Fibroblast of mammary gland (primary cell): ENCODE data around the gene ROBO3.

Source experiments
- DNase-seq: peaks from one replicate; pipeline ENCODE4 v3.0.0-alpha.2; 2010; ENCODE audit warnings: low read depth
- H3K4me3 ChIP-seq: 2 replicates; pipeline ENCODE4 v1.5.1; 2011; ENCODE audit warnings: low read depth, mild to moderate bottlenecking, low read length, moderate library complexity; ENCODE audit not compliant: control insufficient read depth
- TF ChIP-seq, protein P1 (sequence below): conservative IDR thresholded peaks from 2 replicates; pipeline ENCODE4 v1.5.1; 2011; ENCODE audit warnings: low read depth, low read length, inconsistent platforms; ENCODE audit not compliant: control insufficient read depth, insufficient read depth

Gene ROBO3

DNA sequence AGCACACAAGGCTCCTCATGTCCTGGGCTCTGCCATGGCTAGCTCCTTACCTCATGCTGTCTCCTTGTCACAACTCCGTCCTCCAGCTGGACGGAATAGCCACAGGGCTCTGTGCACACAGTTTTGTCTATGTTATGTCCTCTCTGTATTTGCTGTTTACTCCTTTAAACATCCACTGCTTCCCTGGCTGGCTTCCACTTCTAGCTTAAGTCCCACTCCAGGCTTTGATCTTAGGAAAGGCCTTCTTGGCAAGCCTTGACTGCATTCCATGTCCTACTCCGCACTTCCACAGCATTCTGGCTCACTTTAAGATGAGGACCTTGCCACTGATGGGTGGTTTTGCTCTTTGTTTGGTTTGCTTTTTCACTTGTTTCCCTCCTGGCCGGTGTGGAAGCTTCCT lies 22.9 kb upstream of the ROBO3 start:
- no peak overlapping the region for H3K4me3 ChIP-seq
- TF ChIP-seq, protein P1, sequence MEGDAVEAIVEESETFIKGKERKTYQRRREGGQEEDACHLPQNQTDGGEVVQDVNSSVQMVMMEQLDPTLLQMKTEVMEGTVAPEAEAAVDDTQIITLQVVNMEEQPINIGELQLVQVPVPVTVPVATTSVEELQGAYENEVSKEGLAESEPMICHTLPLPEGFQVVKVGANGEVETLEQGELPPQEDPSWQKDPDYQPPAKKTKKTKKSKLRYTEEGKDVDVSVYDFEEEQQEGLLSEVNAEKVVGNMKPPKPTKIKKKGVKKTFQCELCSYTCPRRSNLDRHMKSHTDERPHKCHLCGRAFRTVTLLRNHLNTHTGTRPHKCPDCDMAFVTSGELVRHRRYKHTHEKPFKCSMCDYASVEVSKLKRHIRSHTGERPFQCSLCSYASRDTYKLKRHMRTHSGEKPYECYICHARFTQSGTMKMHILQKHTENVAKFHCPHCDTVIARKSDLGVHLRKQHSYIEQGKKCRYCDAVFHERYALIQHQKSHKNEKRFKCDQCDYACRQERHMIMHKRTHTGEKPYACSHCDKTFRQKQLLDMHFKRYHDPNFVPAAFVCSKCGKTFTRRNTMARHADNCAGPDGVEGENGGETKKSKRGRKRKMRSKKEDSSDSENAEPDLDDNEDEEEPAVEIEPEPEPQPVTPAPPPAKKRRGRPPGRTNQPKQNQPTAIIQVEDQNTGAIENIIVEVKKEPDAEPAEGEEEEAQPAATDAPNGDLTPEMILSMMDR = no peak
- no peak for DNase-seq

DNA sequence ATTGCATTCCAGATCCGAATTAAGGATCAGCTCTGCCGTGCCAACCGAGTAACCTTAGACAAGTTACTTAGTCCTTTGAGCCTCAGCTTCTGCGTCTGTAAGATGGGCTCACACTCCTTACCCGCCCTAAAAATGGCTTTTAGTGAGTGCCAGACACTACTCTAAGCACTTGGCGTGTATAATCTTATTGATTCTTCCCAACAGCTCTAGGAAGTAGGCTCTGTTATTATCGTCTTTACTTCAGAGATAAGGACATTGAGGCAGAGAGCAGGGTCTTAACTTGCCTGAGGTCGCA lies 21.7 kb upstream of the ROBO3 start:
- DNase-seq = no peak
- TF ChIP-seq, protein P1 = no peak
- H3K4me3 ChIP-seq = no peak overlapping the region

DNA sequence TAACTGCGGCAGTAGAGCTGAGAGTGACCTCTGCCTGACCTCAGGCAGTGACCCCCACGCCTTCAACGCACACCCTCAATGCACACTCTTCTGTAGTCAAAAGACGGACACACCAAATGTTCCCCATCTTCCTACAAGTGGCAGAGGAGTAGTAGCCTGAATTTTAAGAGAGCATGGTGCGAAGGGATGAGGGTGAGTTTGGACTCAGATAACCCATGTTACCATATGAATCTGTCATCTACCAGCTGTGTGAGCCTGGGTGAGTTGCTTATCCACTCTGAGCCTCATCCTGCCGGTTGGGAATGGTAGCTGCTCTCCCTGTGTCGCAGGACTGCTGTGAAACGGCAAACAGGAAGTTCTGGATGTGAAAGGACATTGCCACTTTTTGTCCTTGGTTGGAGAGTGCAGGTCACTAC lies 20.6 kb upstream of the ROBO3 start:
- no peak for DNase-seq
- TF ChIP-seq, protein P1 = no peak
- no peak overlapping the region for H3K4me3 ChIP-seq

DNA sequence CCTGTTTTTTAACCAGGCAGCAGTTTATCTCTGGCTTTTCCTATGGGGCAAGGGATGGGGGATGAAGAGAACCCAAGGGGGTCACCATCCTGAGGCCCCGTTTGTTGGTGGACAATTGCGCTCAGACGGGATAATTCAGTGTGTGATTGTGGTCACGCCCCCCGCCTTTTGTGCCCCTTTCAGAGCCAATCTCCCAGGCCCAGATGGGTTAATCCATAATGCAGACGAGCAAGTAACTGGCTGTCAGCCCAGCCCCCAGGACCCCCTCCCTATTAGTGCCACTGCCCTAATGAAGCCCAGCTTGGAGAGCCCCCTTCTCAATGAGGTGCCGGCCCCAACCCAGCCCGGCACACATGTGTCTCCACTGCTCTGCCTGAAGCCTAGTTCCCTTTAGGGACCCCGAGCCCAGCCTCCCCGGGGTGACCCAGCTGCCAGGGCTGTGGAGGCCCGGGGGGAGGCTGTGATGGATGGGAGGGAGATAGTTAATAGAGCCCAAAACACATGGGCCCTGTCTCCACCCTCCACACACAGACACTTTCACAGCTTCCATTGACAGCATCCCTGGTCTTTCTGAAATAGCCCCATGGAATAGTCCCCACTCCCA lies 19.1 kb upstream of the ROBO3 start:
- no peak overlapping the region for H3K4me3 ChIP-seq
- no peak for DNase-seq
- TF ChIP-seq, protein P1 = no peak

DNA sequence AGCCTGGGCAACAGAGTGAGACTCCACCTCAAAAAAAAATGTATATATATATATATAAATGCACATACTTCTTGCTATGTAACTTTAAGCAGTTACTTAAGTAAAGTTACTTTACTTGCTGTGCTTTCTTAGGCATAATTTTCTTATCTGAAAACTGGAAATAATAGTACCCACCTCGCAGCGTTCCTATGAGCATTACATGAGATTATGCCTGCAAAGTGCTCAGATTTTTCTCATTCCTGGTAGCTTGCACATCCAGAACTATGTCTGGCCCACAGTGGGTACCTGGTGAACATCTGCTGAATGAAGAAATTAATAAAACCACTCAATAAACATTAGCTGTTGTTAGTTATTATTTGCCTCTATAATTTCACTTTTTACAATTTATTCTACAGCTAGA lies 6.1 kb upstream of the ROBO3 start:
- TF ChIP-seq, protein P1 = no peak
- no peak overlapping the region for H3K4me3 ChIP-seq
- no peak for DNase-seq

DNA sequence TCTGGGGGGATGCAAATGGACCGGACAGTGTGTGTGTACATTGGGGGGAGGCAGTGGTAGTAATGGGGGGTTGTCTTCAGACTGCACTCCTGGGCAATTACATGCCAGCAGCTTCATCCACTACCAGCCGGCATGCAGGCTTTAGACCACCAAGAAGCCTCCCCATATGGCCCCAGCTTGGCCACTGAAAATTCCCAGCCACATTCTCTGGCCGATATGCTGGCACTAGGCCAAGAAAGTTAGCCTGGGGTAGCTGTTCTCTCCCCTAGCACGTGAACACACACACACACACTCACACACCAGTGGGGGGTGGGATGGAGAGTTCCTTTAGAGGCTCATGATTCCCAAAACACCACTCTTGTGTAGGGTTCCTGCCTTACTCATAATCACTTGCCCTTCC lies 3.6 kb upstream of the ROBO3 start:
- DNase-seq = no peak
- TF ChIP-seq, protein P1 = no peak
- H3K4me3 ChIP-seq = no peak overlapping the region

DNA sequence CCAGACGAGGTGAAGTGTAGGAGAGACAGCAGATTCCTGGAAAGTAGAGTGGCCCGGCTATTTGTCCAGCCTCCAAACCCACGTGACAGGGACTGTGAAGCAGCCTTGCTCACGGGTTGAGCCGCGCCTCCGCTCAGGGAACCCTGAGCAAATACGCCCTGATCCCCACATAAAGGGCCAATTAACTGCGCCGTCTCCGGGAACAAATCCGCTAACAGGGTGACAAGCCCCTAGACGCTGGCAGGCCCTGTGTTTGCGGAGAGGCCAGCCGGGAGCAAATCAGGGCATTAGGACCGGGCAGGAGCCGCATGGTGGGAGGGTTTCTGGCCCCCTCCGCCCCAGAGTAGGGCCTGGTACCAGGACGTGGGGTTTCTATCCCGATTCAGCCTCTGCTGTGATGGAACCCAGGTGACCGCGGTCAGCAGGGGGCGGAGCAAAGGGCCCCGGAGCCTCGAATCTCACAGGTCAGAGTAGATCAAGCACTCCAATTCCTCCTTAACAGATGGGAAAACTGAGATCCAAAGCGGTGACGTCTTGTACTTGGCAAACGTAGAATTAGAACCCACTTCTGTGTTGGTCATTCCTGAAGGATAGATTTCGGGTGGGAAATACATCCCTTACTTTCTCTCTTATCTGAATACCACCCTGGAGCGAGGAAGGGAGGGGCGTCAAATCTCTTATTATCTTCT lies 2.0 kb upstream of the ROBO3 start:
- peak overlapping the region; percentile 4 for H3K4me3 ChIP-seq
- peak; percentile 45 for DNase-seq
- TF ChIP-seq, protein P1 = no peak
